CD14-positive monocyte (primary cell): ENCODE measurements around the gene RHOBTB3. TPM values are rescaled to one million over a fixed set of nuclear protein-coding genes. Genes with fewer than 3 reads are reported as not detected.
A peak's percentile ranks its signal among the peaks of the same experiment; 100 is the strongest.

ENCODE experiments used
- DNase-seq, 3 donors: peaks; one replicate each; pipeline ENCODE4 v3.0.0-alpha.2; 2011 to 2022
- H2AFZ ChIP-seq: 2 replicates; pipeline ENCODE4 v1.6.0; 2012; ENCODE audit warnings: mild to moderate bottlenecking, low read depth, low read length, inconsistent platforms; ENCODE audit not compliant: insufficient read depth, poor library complexity, severe bottlenecking
- H3K27ac ChIP-seq, 2 donors: 1 replicate in 1 of 2; 2 replicates in 1 of 2; pipeline ENCODE4 v1.5.1; 2012 to 2013; ENCODE audit warnings: low read length in 2 of 2, control low read depth in 1 of 2, inconsistent platforms in 1 of 2, low read depth in 1 of 2, mild to moderate bottlenecking in 1 of 2
- H3K27me3 ChIP-seq, 2 donors: one replicate each; pipeline versions ENCODE4 v1.6.0 to v1.6.1; 2011 to 2013; ENCODE audit warnings: low read length in 2 of 2; ENCODE audit not compliant: control insufficient read depth in 2 of 2, insufficient read depth in 2 of 2
- H3K36me3 ChIP-seq, 2 donors: replicated peaks in 1 of 2; 1 replicate in 1 of 2; 2 replicates in 1 of 2; pipeline versions ENCODE4 v1.5.1 to v1.6.1; 2012 to 2013; ENCODE audit warnings: low read length in 2 of 2, control low read depth in 1 of 2, inconsistent platforms in 1 of 2, mild to moderate bottlenecking in 1 of 2; ENCODE audit not compliant: insufficient read depth in 2 of 2, control insufficient read depth in 1 of 2
- H3K4me1 ChIP-seq, 2 donors: 1 replicate in 1 of 2; 2 replicates in 1 of 2; pipeline versions ENCODE4 v1.5.1 to v1.6.1; 2012 to 2013; ENCODE audit warnings: low read length in 2 of 2, control low read depth in 1 of 2, inconsistent platforms in 1 of 2, mild to moderate bottlenecking in 1 of 2, moderate library complexity in 1 of 2; ENCODE audit not compliant: insufficient read depth in 2 of 2, control insufficient read depth in 1 of 2
- H3K4me2 ChIP-seq: replicated peaks from 2 replicates; pipeline ENCODE3; 2012; ENCODE audit warnings: low read length, moderate library complexity, mild to moderate bottlenecking; ENCODE audit not compliant: poor library complexity, severe bottlenecking; ENCODE audit errors: extremely low read depth
- H3K4me3 ChIP-seq, 3 experiments: fragments of 200-600 bp in 1 of 3; sonication (generic) in 1 of 3; replicated peaks in 1 of 3; 1 replicate in 2 of 3; 2 replicates in 1 of 3; pipeline ENCODE4 v1.5.1; 2011 to 2013; ENCODE audit warnings: low read length in 3 of 3, mild to moderate bottlenecking in 3 of 3, control low read depth in 2 of 3, low read depth in 2 of 3, inconsistent platforms in 1 of 3, moderate library complexity in 1 of 3
- H3K79me2 ChIP-seq: 2 replicates; pipeline ENCODE4 v1.6.0; 2012; ENCODE audit warnings: mild to moderate bottlenecking, control low read depth, inconsistent platforms, low read length, moderate library complexity; ENCODE audit not compliant: insufficient read depth
- H3K9ac ChIP-seq: 2 replicates; pipeline ENCODE4 v1.6.0; 2017; ENCODE audit warnings: low read length, mild to moderate bottlenecking; ENCODE audit not compliant: insufficient read depth, poor library complexity, severe bottlenecking
- H3K9me3 ChIP-seq, 2 donors: replicated peaks in 1 of 2; 1 replicate in 1 of 2; 2 replicates in 1 of 2; pipeline versions ENCODE4 v1.5.1 to v1.6.1; 2012 to 2013; ENCODE audit warnings: low read length in 2 of 2, control low read depth in 1 of 2; ENCODE audit not compliant: control insufficient read depth in 1 of 2, insufficient read depth in 1 of 2
- H4K20me1 ChIP-seq: 2 replicates; pipeline ENCODE4 v1.6.0; 2012; ENCODE audit warnings: mild to moderate bottlenecking, low read length, control low read depth, moderate library complexity; ENCODE audit not compliant: insufficient read depth
- H3K27ac Mint-ChIP-seq, 7 donors: one replicate each; pipeline ENCODE4 v1.8.0; 2020; ENCODE audit warnings: mild to moderate bottlenecking in 7 of 7, mixed read lengths in 7 of 7, moderate library complexity in 6 of 7, inconsistent platforms in 2 of 7
- H3K27me3 Mint-ChIP-seq, 3 donors: one replicate each; pipeline ENCODE4 v1.8.0; 2021 to 2022; ENCODE audit warnings: low read depth in 3 of 3, mild to moderate bottlenecking in 3 of 3, mixed read lengths in 3 of 3, moderate library complexity in 3 of 3, inconsistent platforms in 1 of 3
- H3K36me3 Mint-ChIP-seq, 2 donors: one replicate each; pipeline ENCODE4 v1.8.0; 2020; ENCODE audit warnings: mixed read lengths in 2 of 2, inconsistent platforms in 1 of 2, mild to moderate bottlenecking in 1 of 2
- H3K4me1 Mint-ChIP-seq: one replicate; pipeline ENCODE4 v1.8.0; 2020; ENCODE audit warnings: mild to moderate bottlenecking, mixed read lengths
- H3K4me3 Mint-ChIP-seq, 2 donors: one replicate each; pipeline ENCODE4 v1.8.0; 2020; ENCODE audit warnings: mild to moderate bottlenecking in 2 of 2, mixed read lengths in 2 of 2, moderate library complexity in 1 of 2
- H3K9me3 Mint-ChIP-seq, 7 donors: one replicate each; pipeline ENCODE4 v1.8.0; 2020 to 2022; ENCODE audit warnings: mixed read lengths in 7 of 7, mild to moderate bottlenecking in 6 of 7, moderate library complexity in 6 of 7, inconsistent platforms in 2 of 7
- WGBS: methylation state at CpG from one replicate; pipeline ENCODE4 v1.1.5; 2013; ENCODE audit warnings: missing lambda C conversion rate; ENCODE audit not compliant: insufficient coverage; 5-methylcytosine and 5-hydroxymethylcytosine counted together
- intact Hi-C, 2 donors: fragments of 100-400 bp; cut with micrococcal nuclease; formaldehyde crosslinking; loops; one replicate each; pipeline versions ENCODE4 v1.15.0 to v1.15.1; 2023
- polyA plus RNA-seq, 3 donors: library from polyadenylated mRNA; depleted of rRNA in 1 of 3; unstranded in 2 of 3; stranded (reverse) in 1 of 3; fragments of 300-500 nt in 2 of 3; fragments of >200 nt in 1 of 3; fragmentation: Illumina TruSeq in 2 of 3; gene quantifications; 1 replicate in 2 of 3; 2 replicates in 1 of 3; pipeline ENCODE4 v1.2.3, GENCODE V29; 2012 to 2021
- TF ChIP-seq, protein P1 (sequence below): fragments of 200-600 bp; IDR thresholded peaks from one replicate; pipeline ENCODE4 v1.8.0; 2022; ENCODE audit warnings: antibody characterized with exemption, mild to moderate bottlenecking

The RHOBTB3 gene
- polyA plus RNA-seq, 3 donors: 0.41 to 1.5 (median 0.63) TPM

DNA sequence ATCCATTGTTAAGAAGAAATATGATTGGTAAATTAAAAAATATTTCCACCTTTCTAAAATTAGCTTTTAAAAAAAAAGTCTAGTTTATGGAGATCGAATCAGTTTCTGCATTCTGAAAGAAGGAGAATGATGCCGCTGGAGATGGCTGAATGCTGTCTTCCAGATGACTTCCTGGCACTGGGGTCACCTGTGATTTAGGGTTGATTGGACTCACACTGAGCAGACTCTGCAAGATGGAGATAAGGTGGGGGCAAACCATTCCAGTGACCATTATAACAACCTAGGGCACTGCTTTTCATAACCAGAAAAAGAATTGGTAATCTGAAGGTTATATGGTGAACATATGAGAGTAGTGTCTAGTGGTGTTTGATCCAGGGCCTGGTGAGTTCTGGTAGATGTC, 40.8 kb downstream of the RHOBTB3 start:
- no peak overlapping the region for H3K4me3 ChIP-seq
- no peak overlapping the region for H2AFZ ChIP-seq
- H3K4me1 ChIP-seq: peaks cover 13 to 17% of the 10 kb centered on the region in 2 donors
- Mint-ChIP-seq H3K27ac (no peak overlapping the region), H3K27me3 (no peaks in the 10 kb centered on the region), H3K4me1 (peaks cover 18% of the 10 kb centered on the region), H3K9me3 (no peaks in the 10 kb centered on the region), H3K36me3 (no peaks in the 10 kb centered on the region), H3K4me3 (no peak overlapping the region)
- H3K27me3 ChIP-seq: no peaks in the 10 kb centered on the region
- 80% methylated on average over 2 of the region's 2 CpGs for WGBS
- TF ChIP-seq, protein P1, sequence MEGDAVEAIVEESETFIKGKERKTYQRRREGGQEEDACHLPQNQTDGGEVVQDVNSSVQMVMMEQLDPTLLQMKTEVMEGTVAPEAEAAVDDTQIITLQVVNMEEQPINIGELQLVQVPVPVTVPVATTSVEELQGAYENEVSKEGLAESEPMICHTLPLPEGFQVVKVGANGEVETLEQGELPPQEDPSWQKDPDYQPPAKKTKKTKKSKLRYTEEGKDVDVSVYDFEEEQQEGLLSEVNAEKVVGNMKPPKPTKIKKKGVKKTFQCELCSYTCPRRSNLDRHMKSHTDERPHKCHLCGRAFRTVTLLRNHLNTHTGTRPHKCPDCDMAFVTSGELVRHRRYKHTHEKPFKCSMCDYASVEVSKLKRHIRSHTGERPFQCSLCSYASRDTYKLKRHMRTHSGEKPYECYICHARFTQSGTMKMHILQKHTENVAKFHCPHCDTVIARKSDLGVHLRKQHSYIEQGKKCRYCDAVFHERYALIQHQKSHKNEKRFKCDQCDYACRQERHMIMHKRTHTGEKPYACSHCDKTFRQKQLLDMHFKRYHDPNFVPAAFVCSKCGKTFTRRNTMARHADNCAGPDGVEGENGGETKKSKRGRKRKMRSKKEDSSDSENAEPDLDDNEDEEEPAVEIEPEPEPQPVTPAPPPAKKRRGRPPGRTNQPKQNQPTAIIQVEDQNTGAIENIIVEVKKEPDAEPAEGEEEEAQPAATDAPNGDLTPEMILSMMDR: no peak
- no peaks in the 10 kb centered on the region for H3K36me3 ChIP-seq
- no peak for DNase-seq
- no peak overlapping the region for H3K4me2 ChIP-seq
- intact Hi-C loops: no loop called here
- no peak overlapping the region for H3K27ac ChIP-seq
- no peak overlapping the region for H3K9ac ChIP-seq
- H4K20me1 ChIP-seq: no peaks in the 10 kb centered on the region
- no peaks in the 10 kb centered on the region for H3K79me2 ChIP-seq
- H3K9me3 ChIP-seq: no peaks in the 10 kb centered on the region

DNA sequence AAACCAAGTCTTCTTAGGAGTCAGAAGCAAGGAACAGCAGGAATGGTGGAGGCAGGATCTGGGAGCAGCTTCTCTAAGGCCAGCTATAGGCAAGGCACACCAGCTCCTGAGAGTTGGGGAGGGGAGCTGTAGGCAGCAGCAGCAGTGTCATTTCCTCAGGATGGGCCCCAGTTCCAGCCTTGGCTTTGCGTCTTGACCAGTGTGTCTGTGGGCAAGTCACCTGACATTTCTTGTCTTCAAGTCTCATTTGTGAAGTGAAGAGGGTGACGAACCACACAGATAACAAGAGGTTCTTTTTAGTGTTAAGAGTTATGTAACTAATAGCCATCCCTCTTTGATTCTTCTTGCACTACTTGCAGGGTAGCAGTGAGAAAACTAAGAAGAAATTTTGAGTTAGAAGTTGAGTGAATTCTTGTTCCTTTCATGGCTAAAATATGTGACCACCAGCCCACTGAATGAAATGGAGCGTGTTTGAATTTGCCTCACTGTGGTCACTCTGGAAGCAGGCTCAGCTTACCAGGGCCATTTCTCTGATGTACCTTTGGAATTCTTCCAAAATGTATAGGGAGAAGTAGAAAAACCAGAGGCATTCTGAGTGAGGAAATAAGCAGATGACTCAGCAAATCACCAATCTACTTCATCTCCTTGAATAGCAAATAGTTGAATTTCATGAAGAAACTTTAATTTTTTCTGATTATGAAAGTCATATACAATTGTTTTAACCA, 42.4 kb downstream of the RHOBTB3 start:
- Histone ChIP-seq H4K20me1 (no peaks in the 10 kb centered on the region), H3K27ac (peak overlapping the region; percentile 3 to 47), H3K9me3 (no peaks in the 10 kb centered on the region), H3K9ac (no peak overlapping the region), H3K4me3 (peak overlapping the region in 1 of 3 experiments; percentile 14), H2AFZ (peak overlapping the region; percentile 7), H3K4me1 (peaks cover 13 to 18% of the 10 kb centered on the region in 2 donors), H3K4me2 (peak overlapping the region; percentile 30), H3K79me2 (no peaks in the 10 kb centered on the region), H3K27me3 (no peaks in the 10 kb centered on the region), H3K36me3 (no peaks in the 10 kb centered on the region)
- Mint-ChIP-seq H3K4me1 (peaks cover 18% of the 10 kb centered on the region), H3K9me3 (no peaks in the 10 kb centered on the region), H3K27me3 (no peaks in the 10 kb centered on the region), H3K27ac (peak overlapping the region in 6 of 7 donors; percentile 48 to 87 (median 74)), H3K36me3 (no peaks in the 10 kb centered on the region), H3K4me3 (no peak overlapping the region)
- peak; percentile 26 to 69 (median 59) for DNase-seq
- WGBS: 0% methylated on average over 1 of the region's 3 CpGs
- intact Hi-C loops: no loop called here
- TF ChIP-seq, protein P1: no peak
